Lung (tissue), 16 donors: ENCODE measurements around the gene MUC4. TPM values are rescaled to one million over a fixed set of nuclear protein-coding genes. Genes with fewer than 3 reads are reported as not detected.

Experiments
- ATAC-seq: fragments of 200-7000 bp; cut with Tn5 transposase; one replicate; pipeline ENCODE4 v1.9.1; 2020; ENCODE audit warnings: moderate number of reproducible peaks; ENCODE audit not compliant: insufficient read depth, low FRiP score
- DNase-seq, 3 donors: peaks; one replicate each; pipeline ENCODE4 v3.0.0-alpha.2; 2013 to 2017
- H3K27ac ChIP-seq, 2 donors: one replicate each; pipeline ENCODE4 v1.5.1; 2013; ENCODE audit warnings: mild to moderate bottlenecking in 2 of 2, moderate library complexity in 2 of 2, control low read depth in 1 of 2, inconsistent platforms in 1 of 2, low read depth in 1 of 2, low read length in 1 of 2
- H3K27me3 ChIP-seq, 3 donors: one replicate each; pipeline ENCODE4 v1.5.1; 2013; ENCODE audit warnings: low read length in 2 of 3; ENCODE audit not compliant: control insufficient read depth in 3 of 3, insufficient read depth in 3 of 3
- H3K36me3 ChIP-seq, 4 donors: one replicate each; pipeline ENCODE4 v1.5.1; 2013; ENCODE audit warnings: low read length in 4 of 4, mild to moderate bottlenecking in 1 of 4, moderate library complexity in 1 of 4; ENCODE audit not compliant: control insufficient read depth in 4 of 4, insufficient read depth in 4 of 4
- H3K4me1 ChIP-seq, 5 donors: one replicate each; pipeline ENCODE4 v1.5.1; 2013; ENCODE audit warnings: low read length in 5 of 5, mild to moderate bottlenecking in 2 of 5, moderate library complexity in 1 of 5; ENCODE audit not compliant: control insufficient read depth in 5 of 5, insufficient read depth in 5 of 5
- H3K4me3 ChIP-seq: one replicate; pipeline ENCODE4 v1.5.1; 2013; ENCODE audit warnings: mild to moderate bottlenecking, control low read depth, moderate library complexity
- H3K9ac ChIP-seq, 2 donors: one replicate each; pipeline ENCODE4 v1.5.1; 2013; ENCODE audit warnings: low read length in 2 of 2, control low read depth in 1 of 2; ENCODE audit not compliant: insufficient read depth in 1 of 2
- H3K9me3 ChIP-seq, 4 donors: one replicate each; pipeline ENCODE4 v1.5.1; 2013; ENCODE audit warnings: low read length in 3 of 4, mild to moderate bottlenecking in 1 of 4, moderate library complexity in 1 of 4; ENCODE audit not compliant: control insufficient read depth in 4 of 4, insufficient read depth in 3 of 4
- WGBS, 2 donors: extraction: QIAGEN DNeasy Blood & Tissue Kit; methylation state at CpG; one replicate each; pipeline ENCODE4 v1.1.7; 2013; 5-methylcytosine and 5-hydroxymethylcytosine counted together
- long read RNA-seq, 5 donors: transcript quantifications; one replicate each; lab custom pipeline, GENCODE V29; 2026
- polyA plus RNA-seq, 2 donors: library from polyadenylated mRNA; stranded (reverse); fragments of 200-250 nt; gene quantifications; one replicate each; pipeline ENCODE4 v1.2.1, GENCODE V29; 2013
- total RNA-seq, 2 donors: library from RNA; depleted of rRNA in 1 of 2; stranded (reverse); fragments of >200 nt in 1 of 2; gene quantifications; one replicate each; pipeline ENCODE4 v1.2.1, GENCODE V29; 2014 to 2021
- TF ChIP-seq, protein P1 (sequence below): IDR thresholded peaks from 2 replicates; pipeline ENCODE4 v1.5.1; 2012; ENCODE audit warnings: mild to moderate bottlenecking; ENCODE audit errors: control extremely low read depth, extremely low read depth
- donor health status: control.
- donor health status: control.
- donor health status: Bipolar disorder and iron deficiency.
- donor health status: healthy.
- donor health status: DM: yes; HTN: yes; CAD: no.

MUC4 gene, protein sequence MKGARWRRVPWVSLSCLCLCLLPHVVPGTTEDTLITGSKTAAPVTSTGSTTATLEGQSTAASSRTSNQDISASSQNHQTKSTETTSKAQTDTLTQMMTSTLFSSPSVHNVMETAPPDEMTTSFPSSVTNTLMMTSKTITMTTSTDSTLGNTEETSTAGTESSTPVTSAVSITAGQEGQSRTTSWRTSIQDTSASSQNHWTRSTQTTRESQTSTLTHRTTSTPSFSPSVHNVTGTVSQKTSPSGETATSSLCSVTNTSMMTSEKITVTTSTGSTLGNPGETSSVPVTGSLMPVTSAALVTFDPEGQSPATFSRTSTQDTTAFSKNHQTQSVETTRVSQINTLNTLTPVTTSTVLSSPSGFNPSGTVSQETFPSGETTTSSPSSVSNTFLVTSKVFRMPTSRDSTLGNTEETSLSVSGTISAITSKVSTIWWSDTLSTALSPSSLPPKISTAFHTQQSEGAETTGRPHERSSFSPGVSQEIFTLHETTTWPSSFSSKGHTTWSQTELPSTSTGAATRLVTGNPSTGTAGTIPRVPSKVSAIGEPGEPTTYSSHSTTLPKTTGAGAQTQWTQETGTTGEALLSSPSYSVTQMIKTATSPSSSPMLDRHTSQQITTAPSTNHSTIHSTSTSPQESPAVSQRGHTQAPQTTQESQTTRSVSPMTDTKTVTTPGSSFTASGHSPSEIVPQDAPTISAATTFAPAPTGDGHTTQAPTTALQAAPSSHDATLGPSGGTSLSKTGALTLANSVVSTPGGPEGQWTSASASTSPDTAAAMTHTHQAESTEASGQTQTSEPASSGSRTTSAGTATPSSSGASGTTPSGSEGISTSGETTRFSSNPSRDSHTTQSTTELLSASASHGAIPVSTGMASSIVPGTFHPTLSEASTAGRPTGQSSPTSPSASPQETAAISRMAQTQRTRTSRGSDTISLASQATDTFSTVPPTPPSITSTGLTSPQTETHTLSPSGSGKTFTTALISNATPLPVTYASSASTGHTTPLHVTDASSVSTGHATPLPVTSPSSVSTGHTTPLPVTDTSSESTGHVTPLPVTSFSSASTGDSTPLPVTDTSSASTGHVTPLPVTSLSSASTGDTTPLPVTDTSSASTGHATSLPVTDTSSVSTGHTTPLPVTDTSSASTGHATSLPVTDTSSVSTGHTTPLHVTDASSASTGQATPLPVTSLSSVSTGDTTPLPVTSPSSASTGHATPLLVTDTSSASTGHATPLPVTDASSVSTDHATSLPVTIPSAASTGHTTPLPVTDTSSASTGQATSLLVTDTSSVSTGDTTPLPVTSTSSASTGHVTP (N-terminal part only)
- total RNA-seq (10 to 100 TPM; 32.0 to 56.0 TPM), polyA plus RNA-seq (10 to 100 TPM in 1 of 2 donors, 1 to 10 TPM in 1; 10.0 to 11.7 TPM)
- long read RNA-seq, donor 1: 0 reads
- long read RNA-seq, donor 2: 0 reads
- long read RNA-seq, donor 3: 0 reads
- long read RNA-seq, donor 4: 0 reads
- long read RNA-seq, donor 5: 0 reads

DNA sequence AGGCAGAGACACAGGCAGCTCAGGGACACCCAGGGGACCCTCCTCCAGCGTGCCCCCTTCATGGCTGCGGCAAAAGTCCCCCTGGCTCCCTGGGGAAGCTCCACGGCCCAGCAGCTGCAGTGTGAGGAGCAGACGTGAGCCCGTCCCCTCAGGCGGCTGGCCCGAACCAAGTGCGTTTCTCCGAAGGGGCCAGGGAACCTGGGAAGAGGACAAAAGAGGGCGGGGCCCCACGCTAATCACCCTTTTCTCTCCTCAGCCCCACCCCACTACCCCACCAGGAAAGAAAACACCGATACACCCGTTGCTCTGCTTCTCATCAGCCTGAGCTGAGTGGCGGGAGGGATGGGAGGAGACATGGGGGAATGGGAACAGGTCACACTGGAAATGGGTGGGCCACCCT is at the start of gene MUC4:
TSS of gene MUC4 (minus strand) at position 174 of the 400 bp plus-strand sequence. CDS start at position 62, 112 bp downstream.
- no peak for DNase-seq
- no peak for ATAC-seq

DNA sequence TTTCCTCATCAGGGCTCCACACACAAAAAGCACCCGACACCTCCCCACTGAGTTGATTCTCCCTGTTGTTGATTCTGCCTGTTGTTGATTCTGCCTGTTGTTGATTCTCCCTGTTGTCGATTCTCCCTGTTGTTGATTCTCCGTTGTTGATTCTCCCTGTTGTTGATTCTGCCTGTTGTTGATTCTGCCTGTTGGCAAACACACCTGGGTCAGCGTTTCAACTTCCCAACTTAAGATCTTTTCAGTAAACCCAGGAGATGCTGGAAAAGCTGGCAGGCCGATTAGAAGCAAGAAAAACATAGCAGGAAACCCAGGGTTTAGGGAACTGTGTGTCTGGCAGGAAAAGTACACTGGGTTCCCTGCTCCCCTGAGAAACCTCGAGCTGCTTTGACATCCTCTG is 48.7 kb upstream of the MUC4 start:
- no peak overlapping the region for H3K4me3 ChIP-seq
- ATAC-seq: no peak
- no peaks in the 10 kb centered on the region for H3K27me3 ChIP-seq
- TF ChIP-seq, protein P1, sequence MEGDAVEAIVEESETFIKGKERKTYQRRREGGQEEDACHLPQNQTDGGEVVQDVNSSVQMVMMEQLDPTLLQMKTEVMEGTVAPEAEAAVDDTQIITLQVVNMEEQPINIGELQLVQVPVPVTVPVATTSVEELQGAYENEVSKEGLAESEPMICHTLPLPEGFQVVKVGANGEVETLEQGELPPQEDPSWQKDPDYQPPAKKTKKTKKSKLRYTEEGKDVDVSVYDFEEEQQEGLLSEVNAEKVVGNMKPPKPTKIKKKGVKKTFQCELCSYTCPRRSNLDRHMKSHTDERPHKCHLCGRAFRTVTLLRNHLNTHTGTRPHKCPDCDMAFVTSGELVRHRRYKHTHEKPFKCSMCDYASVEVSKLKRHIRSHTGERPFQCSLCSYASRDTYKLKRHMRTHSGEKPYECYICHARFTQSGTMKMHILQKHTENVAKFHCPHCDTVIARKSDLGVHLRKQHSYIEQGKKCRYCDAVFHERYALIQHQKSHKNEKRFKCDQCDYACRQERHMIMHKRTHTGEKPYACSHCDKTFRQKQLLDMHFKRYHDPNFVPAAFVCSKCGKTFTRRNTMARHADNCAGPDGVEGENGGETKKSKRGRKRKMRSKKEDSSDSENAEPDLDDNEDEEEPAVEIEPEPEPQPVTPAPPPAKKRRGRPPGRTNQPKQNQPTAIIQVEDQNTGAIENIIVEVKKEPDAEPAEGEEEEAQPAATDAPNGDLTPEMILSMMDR: no peak
- no peaks in the 10 kb centered on the region for H3K9me3 ChIP-seq
- 57 to 59% methylated on average over 6 of the region's 6 CpGs for WGBS, 2 donors
- no peak overlapping the region for H3K9ac ChIP-seq
- H3K4me1 ChIP-seq: peaks cover 0 to 7% (median 0%) of the 10 kb centered on the region in 5 donors
- H3K36me3 ChIP-seq: peaks cover 0 to 8% (median 4%) of the 10 kb centered on the region in 4 donors
- H3K27ac ChIP-seq: no peak overlapping the region
- no peak for DNase-seq

More for the DNA sequence above, at the start of gene MUC4:
- Histone ChIP-seq H3K27ac (no peak within 1 kb of the TSS), H3K27me3 (peaks cover 0 to 29% (median 0%) of the 10 kb centered on the region in 3 donors), H3K4me1 (peaks cover 0 to 8% (median 0%) of the 10 kb centered on the region in 5 donors), H3K4me3 (no peak within 1 kb of the TSS), H3K36me3 (no peaks in the 10 kb centered on the region), H3K9ac (no peak within 1 kb of the TSS), H3K9me3 (no peaks in the 10 kb centered on the region)
- TF ChIP-seq, protein P1: no peak
- WGBS, 2 donors: 31 to 70% methylated on average over 13 to 14 of the region's 14 CpGs

DNA sequence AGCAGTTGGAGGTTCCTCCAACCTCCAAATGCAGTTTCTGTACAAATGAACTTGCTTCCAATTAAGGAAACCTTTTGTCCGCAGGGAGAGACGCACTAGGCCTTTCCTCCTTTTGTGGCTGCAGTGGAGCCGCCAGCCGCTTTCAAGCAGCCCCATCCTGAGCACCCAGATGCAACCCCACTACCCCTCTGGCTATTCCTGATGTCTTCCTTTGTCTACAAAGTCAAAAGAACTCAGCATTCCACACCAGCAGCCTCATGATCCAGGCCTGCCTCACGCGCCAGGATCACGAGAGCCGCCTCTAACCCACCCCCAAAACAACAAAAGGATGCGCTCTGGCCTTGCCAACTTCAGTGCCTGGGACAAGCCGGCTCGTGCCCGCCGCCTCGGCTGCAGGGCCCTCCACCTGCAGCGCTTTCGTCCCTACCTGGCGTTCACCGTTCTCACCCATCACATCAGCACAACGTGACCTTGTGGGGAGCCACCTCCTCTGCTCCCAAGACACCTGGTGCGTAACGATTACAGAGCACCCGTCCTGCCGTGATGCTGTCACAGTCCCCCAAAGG is 48.2 kb upstream of the MUC4 start:
- peaks cover 0 to 7% (median 0%) of the 10 kb centered on the region in 5 donors for H3K4me1 ChIP-seq
- 83 to 84% methylated on average over 23 of the region's 23 CpGs for WGBS, 2 donors
- ATAC-seq (no peak), DNase-seq (no peak)
- no peak overlapping the region for H3K9ac ChIP-seq
- no peaks in the 10 kb centered on the region for H3K27me3 ChIP-seq
- no peak overlapping the region for H3K27ac ChIP-seq
- no peak overlapping the region for H3K4me3 ChIP-seq
- H3K9me3 ChIP-seq: no peaks in the 10 kb centered on the region
- peaks cover 0 to 8% (median 2%) of the 10 kb centered on the region in 4 donors for H3K36me3 ChIP-seq
- TF ChIP-seq, protein P1: no peak
